Measurements from ENCODE around the gene LHX2.

GRCh38 chr9:124008303-124008693, 3.3 kb upstream of the LHX2 start:
- no peak for TF ChIP-seq USF1 (IDR thresholded peaks at IDR 0.05)
- TF ChIP-seq EGR1 (IDR thresholded peaks at IDR 0.05), result no peak
- TF ChIP-seq MAX (IDR thresholded peaks at IDR 0.05), result no peak
- no peak for TF ChIP-seq EP300 (IDR thresholded peaks at IDR 0.05; ENCODE audit: borderline replicate concordance)
- TF ChIP-seq REST (IDR thresholded peaks at IDR 0.05; ENCODE audit: low read depth), result no peak
